Measurements from ENCODE around the gene PPP2R5C. TPM values are rescaled to one million over a fixed set of nuclear protein-coding genes. Genes with fewer than 3 reads are reported as not detected.

Gene PPP2R5C
- total RNA-seq, 1 experiment from 2014 or later: 89.9 TPM

DNA sequence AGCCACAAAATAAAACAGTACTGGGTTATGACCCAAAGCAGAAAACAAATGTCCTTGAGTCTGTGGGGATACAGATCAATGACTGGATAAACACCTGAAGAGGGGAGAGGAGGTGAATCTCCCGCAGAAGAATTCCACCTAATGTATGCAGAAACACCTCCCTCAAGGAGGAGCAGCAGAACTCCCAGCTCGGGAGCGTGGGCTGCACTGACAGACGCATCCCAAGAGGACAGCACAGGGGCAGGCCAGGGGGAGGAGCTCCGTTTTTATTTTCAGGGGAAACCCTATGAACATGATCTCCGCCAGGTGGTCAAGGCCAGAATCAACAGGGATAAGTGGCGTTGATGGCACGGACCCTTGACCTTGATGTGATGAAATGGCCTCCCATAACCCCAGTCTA, 41.8 kb upstream of the PPP2R5C start:
- Mint-ChIP-seq H3K27me3 (ENCODE audit: low read depth) (no peaks in the 10 kb centered on the region), H3K27ac (no peak overlapping the region; the same call in 1 of the 2 replicates), H3K4me1 (peaks cover 27% of the 10 kb centered on the region), H3K36me3 (peaks cover 3% of the 10 kb centered on the region; the same call in 1 of the 2 replicates), H3K9me3 (peaks cover 9% of the 10 kb centered on the region), H3K4me3 (no peak overlapping the region)
- ATAC-seq (peak; percentile 71), DNase-seq (ENCODE audit: low spot score) (no peak)
- ChIA-PET POLR2A (interaction anchor here (0.9 kb wide), 1 partner anchor 90 kb away, joined by 3 read pairs; no protein-coding TSS in a partner anchor), CTCF (interaction anchor here (0.5 to 3.7 kb wide), 10 partner anchors 10 to 234 kb away, joined by 3 to 24 read pairs (median 4); no protein-coding TSS in a partner anchor)
- no peak for TF ChIP-seq TP53 (CRISPR knock-in tag; IDR thresholded peaks at IDR 0.05)
- TF ChIP-seq, protein P1, sequence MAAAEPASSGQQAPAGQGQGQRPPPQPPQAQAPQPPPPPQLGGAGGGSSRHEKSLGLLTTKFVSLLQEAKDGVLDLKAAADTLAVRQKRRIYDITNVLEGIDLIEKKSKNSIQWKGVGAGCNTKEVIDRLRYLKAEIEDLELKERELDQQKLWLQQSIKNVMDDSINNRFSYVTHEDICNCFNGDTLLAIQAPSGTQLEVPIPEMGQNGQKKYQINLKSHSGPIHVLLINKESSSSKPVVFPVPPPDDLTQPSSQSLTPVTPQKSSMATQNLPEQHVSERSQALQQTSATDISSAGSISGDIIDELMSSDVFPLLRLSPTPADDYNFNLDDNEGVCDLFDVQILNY (CRISPR knock-in tag; IDR thresholded peaks at IDR 0.05): no peak
- TF ChIP-seq, protein P2, sequence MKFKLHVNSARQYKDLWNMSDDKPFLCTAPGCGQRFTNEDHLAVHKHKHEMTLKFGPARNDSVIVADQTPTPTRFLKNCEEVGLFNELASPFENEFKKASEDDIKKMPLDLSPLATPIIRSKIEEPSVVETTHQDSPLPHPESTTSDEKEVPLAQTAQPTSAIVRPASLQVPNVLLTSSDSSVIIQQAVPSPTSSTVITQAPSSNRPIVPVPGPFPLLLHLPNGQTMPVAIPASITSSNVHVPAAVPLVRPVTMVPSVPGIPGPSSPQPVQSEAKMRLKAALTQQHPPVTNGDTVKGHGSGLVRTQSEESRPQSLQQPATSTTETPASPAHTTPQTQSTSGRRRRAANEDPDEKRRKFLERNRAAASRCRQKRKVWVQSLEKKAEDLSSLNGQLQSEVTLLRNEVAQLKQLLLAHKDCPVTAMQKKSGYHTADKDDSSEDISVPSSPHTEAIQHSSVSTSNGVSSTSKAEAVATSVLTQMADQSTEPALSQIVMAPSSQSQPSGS (CRISPR knock-in tag; IDR thresholded peaks at IDR 0.05; ENCODE audit: borderline replicate concordance, low read depth): no peak
- TF ChIP-seq, protein P3, sequence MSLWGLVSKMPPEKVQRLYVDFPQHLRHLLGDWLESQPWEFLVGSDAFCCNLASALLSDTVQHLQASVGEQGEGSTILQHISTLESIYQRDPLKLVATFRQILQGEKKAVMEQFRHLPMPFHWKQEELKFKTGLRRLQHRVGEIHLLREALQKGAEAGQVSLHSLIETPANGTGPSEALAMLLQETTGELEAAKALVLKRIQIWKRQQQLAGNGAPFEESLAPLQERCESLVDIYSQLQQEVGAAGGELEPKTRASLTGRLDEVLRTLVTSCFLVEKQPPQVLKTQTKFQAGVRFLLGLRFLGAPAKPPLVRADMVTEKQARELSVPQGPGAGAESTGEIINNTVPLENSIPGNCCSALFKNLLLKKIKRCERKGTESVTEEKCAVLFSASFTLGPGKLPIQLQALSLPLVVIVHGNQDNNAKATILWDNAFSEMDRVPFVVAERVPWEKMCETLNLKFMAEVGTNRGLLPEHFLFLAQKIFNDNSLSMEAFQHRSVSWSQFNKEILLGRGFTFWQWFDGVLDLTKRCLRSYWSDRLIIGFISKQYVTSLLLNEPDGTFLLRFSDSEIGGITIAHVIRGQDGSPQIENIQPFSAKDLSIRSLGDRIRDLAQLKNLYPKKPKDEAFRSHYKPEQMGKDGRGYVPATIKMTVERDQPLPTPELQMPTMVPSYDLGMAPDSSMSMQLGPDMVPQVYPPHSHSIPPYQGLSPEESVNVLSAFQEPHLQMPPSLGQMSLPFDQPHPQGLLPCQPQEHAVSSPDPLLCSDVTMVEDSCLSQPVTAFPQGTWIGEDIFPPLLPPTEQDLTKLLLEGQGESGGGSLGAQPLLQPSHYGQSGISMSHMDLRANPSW (CRISPR knock-in tag; conservative IDR thresholded peaks at IDR 0.05; ENCODE audit: low read depth): no peak
- TF ChIP-seq PRRX2 (CRISPR knock-in tag; IDR thresholded peaks at IDR 0.05): no peak
- TF ChIP-seq ATF1 (CRISPR knock-in tag; IDR thresholded peaks at IDR 0.05): no peak
- no peak for TF ChIP-seq CBFB (CRISPR knock-in tag; IDR thresholded peaks at IDR 0.05; ENCODE audit: low read depth)
- TF ChIP-seq, protein P4, sequence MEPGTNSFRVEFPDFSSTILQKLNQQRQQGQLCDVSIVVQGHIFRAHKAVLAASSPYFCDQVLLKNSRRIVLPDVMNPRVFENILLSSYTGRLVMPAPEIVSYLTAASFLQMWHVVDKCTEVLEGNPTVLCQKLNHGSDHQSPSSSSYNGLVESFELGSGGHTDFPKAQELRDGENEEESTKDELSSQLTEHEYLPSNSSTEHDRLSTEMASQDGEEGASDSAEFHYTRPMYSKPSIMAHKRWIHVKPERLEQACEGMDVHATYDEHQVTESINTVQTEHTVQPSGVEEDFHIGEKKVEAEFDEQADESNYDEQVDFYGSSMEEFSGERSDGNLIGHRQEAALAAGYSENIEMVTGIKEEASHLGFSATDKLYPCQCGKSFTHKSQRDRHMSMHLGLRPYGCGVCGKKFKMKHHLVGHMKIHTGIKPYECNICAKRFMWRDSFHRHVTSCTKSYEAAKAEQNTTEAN (CRISPR knock-in tag; IDR thresholded peaks at IDR 0.05): no peak
- TF ChIP-seq GRHL2 (CRISPR knock-in tag; IDR thresholded peaks at IDR 0.05; ENCODE audit: insufficient replicate concordance, severe bottlenecking): no peak
- TF ChIP-seq, protein P5, sequence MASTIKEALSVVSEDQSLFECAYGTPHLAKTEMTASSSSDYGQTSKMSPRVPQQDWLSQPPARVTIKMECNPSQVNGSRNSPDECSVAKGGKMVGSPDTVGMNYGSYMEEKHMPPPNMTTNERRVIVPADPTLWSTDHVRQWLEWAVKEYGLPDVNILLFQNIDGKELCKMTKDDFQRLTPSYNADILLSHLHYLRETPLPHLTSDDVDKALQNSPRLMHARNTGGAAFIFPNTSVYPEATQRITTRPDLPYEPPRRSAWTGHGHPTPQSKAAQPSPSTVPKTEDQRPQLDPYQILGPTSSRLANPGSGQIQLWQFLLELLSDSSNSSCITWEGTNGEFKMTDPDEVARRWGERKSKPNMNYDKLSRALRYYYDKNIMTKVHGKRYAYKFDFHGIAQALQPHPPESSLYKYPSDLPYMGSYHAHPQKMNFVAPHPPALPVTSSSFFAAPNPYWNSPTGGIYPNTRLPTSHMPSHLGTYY (CRISPR knock-in tag; IDR thresholded peaks at IDR 0.05): no peak
- no peak for TF ChIP-seq FOXP1 (CRISPR knock-in tag; IDR thresholded peaks at IDR 0.05; ENCODE audit: borderline replicate concordance)
- TF ChIP-seq, protein P6, sequence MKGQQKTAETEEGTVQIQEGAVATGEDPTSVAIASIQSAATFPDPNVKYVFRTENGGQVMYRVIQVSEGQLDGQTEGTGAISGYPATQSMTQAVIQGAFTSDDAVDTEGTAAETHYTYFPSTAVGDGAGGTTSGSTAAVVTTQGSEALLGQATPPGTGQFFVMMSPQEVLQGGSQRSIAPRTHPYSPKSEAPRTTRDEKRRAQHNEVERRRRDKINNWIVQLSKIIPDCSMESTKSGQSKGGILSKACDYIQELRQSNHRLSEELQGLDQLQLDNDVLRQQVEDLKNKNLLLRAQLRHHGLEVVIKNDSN (CRISPR knock-in tag; IDR thresholded peaks at IDR 0.05): no peak
- no peak for TF ChIP-seq IRF2 (CRISPR knock-in tag; IDR thresholded peaks at IDR 0.05; ENCODE audit: borderline replicate concordance, low read depth)

DNA sequence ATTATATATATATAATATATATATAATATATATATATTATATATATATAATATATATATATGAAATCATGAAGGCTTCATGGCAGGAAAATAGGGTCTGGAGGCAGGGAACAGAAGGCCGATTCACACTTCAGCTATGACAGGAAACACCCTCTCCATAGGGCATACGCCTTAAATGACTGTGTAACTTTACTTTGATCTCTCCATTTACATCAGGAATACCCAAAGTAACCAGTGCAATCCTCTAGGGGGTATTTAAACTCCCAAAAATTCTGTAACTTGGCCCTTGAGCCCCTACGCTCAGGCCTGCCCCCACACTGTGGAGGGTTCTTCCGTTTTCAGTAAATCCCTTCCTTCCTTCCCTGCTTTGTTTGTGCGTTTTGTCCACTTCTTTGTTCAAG, 40.4 kb upstream of the PPP2R5C start:
- TF ChIP-seq, protein P7, sequence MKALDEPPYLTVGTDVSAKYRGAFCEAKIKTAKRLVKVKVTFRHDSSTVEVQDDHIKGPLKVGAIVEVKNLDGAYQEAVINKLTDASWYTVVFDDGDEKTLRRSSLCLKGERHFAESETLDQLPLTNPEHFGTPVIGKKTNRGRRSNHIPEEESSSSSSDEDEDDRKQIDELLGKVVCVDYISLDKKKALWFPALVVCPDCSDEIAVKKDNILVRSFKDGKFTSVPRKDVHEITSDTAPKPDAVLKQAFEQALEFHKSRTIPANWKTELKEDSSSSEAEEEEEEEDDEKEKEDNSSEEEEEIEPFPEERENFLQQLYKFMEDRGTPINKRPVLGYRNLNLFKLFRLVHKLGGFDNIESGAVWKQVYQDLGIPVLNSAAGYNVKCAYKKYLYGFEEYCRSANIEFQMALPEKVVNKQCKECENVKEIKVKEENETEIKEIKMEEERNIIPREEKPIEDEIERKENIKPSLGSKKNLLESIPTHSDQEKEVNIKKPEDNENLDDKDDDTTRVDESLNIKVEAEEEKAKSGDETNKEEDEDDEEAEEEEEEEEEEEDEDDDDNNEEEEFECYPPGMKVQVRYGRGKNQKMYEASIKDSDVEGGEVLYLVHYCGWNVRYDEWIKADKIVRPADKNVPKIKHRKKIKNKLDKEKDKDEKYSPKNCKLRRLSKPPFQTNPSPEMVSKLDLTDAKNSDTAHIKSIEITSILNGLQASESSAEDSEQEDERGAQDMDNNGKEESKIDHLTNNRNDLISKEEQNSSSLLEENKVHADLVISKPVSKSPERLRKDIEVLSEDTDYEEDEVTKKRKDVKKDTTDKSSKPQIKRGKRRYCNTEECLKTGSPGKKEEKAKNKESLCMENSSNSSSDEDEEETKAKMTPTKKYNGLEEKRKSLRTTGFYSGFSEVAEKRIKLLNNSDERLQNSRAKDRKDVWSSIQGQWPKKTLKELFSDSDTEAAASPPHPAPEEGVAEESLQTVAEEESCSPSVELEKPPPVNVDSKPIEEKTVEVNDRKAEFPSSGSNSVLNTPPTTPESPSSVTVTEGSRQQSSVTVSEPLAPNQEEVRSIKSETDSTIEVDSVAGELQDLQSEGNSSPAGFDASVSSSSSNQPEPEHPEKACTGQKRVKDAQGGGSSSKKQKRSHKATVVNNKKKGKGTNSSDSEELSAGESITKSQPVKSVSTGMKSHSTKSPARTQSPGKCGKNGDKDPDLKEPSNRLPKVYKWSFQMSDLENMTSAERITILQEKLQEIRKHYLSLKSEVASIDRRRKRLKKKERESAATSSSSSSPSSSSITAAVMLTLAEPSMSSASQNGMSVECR (CRISPR knock-in tag; IDR thresholded peaks at IDR 0.05; ENCODE audit: borderline replicate concordance): no peak
- TF ChIP-seq CREB1 (CRISPR knock-in tag; IDR thresholded peaks at IDR 0.05): no peak
- TF ChIP-seq ETV6 (CRISPR knock-in tag; IDR thresholded peaks at IDR 0.05): no peak
- no peak for TF ChIP-seq HMGA2 (CRISPR knock-in tag; IDR thresholded peaks at IDR 0.05)
- no peak overlapping the region for H3K4me3 Mint-ChIP-seq
- H3K9me3 Mint-ChIP-seq: peaks cover 9% of the 10 kb centered on the region
- no peak overlapping the region for H3K27ac Mint-ChIP-seq
- peaks cover 27% of the 10 kb centered on the region for H3K4me1 Mint-ChIP-seq
- ATAC-seq (no peak), DNase-seq (ENCODE audit: low spot score) (no peak)
- ChIA-PET POLR2A (no interaction called here), CTCF (interaction anchor here (3.7 kb wide), 1 partner anchor 14 kb away, joined by 24 read pairs; no protein-coding TSS in a partner anchor)
- H3K36me3 Mint-ChIP-seq: peaks cover 3% of the 10 kb centered on the region; the same call in 1 of the 2 replicates
- no peaks in the 10 kb centered on the region for H3K27me3 Mint-ChIP-seq (ENCODE audit: low read depth)

Data from WTC11 (cell line).